Thymus (tissue), 14 donors: ENCODE data around the gene P4HTM. TPM values are rescaled to one million over a fixed set of nuclear protein-coding genes. Genes with fewer than 3 reads are reported as not detected.
A peak's percentile ranks its signal among the peaks of the same experiment; 100 is the strongest.

Source experiments
- DNase-seq, 9 donors: peaks; one replicate each; pipeline ENCODE4 v3.0.0-alpha.2; 2013; ENCODE audit warnings: low spot score in 9 of 9, low read depth in 6 of 9, missing footprints in 1 of 9
- H3K27ac ChIP-seq, 2 donors: one replicate each; pipeline ENCODE4 v1.5.1; 2013; ENCODE audit warnings: control low read depth in 1 of 2, low read depth in 1 of 2, low read length in 1 of 2, mild to moderate bottlenecking in 1 of 2, moderate library complexity in 1 of 2
- H3K27me3 ChIP-seq, 2 donors: one replicate each; pipeline ENCODE4 v1.5.1; 2013; ENCODE audit warnings: low read length in 1 of 2; ENCODE audit not compliant: control insufficient read depth in 2 of 2, insufficient read depth in 1 of 2
- H3K36me3 ChIP-seq, 2 donors: one replicate each; pipeline ENCODE4 v1.5.1; 2013; ENCODE audit warnings: low read length in 1 of 2, mild to moderate bottlenecking in 1 of 2, moderate library complexity in 1 of 2; ENCODE audit not compliant: control insufficient read depth in 2 of 2, insufficient read depth in 2 of 2
- H3K4me1 ChIP-seq, 2 donors: one replicate each; pipeline ENCODE4 v1.5.1; 2013; ENCODE audit warnings: low read length in 2 of 2; ENCODE audit not compliant: control insufficient read depth in 2 of 2, insufficient read depth in 2 of 2
- H3K4me3 ChIP-seq, 2 donors: one replicate each; pipeline ENCODE4 v1.5.1; 2013; ENCODE audit warnings: low read length in 2 of 2, control low read depth in 1 of 2, mild to moderate bottlenecking in 1 of 2
- H3K9me3 ChIP-seq, 2 donors: one replicate each; pipeline ENCODE4 v1.5.1; 2013; ENCODE audit warnings: low read length in 1 of 2, mild to moderate bottlenecking in 1 of 2; ENCODE audit not compliant: control insufficient read depth in 2 of 2, insufficient read depth in 1 of 2
- WGBS: extraction: QIAGEN DNeasy Blood & Tissue Kit; methylation state at CpG from one replicate; pipeline ENCODE4 v1.1.7; 2013; 5-methylcytosine and 5-hydroxymethylcytosine counted together
- long read RNA-seq, 10 donors: transcript quantifications; one replicate each; lab custom pipeline, GENCODE V29; 2026
- polyA plus RNA-seq: library from polyadenylated mRNA; stranded (reverse); fragments of 200-250 nt; gene quantifications from one replicate; pipeline ENCODE4 v1.2.3, GENCODE V29; 2013
- total RNA-seq: library from RNA; stranded (reverse); fragments of 120-200 nt; gene quantifications from one replicate; pipeline ENCODE4 v1.2.4, GENCODE V29; 2013
- donor health status: healthy.

P4HTM gene, protein sequence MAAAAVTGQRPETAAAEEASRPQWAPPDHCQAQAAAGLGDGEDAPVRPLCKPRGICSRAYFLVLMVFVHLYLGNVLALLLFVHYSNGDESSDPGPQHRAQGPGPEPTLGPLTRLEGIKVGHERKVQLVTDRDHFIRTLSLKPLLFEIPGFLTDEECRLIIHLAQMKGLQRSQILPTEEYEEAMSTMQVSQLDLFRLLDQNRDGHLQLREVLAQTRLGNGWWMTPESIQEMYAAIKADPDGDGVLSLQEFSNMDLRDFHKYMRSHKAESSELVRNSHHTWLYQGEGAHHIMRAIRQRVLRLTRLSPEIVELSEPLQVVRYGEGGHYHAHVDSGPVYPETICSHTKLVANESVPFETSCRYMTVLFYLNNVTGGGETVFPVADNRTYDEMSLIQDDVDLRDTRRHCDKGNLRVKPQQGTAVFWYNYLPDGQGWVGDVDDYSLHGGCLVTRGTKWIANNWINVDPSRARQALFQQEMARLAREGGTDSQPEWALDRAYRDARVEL
- total RNA-seq: 15.9 TPM
- polyA plus RNA-seq: 27.1 TPM
- long read RNA-seq, donor 1, partial matches to known transcripts: 0 of 1 reads
- long read RNA-seq, donor 1, other reads (novel, unspliced or antisense): 0 of 1 reads
- long read RNA-seq, donor 2, transcript P4HTM-202 (9 exons, 2,127 nt): major isoform, 11 of 13 reads
- long read RNA-seq, donor 2, partial matches to known transcripts: 0 of 13 reads
- long read RNA-seq, donor 2, other reads (novel, unspliced or antisense): 0 of 13 reads
- long read RNA-seq, donor 3, partial matches to known transcripts: 0 of 7 reads
- long read RNA-seq, donor 3, other reads (novel, unspliced or antisense): 0 of 7 reads
- long read RNA-seq, donor 4, partial matches to known transcripts: 0 of 5 reads
- long read RNA-seq, donor 4, other reads (novel, unspliced or antisense): 0 of 5 reads
- long read RNA-seq, donor 5, transcript P4HTM-202 (9 exons, 2,127 nt): major isoform, 10 of 19 reads
- long read RNA-seq, donor 5, transcript P4HTM-205 (8 exons, 2,796 nt): minor isoform, 6 of 19 reads
- long read RNA-seq, donor 5, partial matches to known transcripts: 0 of 19 reads
- long read RNA-seq, donor 5, other reads (novel, unspliced or antisense): 0 of 19 reads
- long read RNA-seq, donor 6, transcript P4HTM-202 (9 exons, 2,127 nt): major isoform, 5 of 6 reads
- long read RNA-seq, donor 6, partial matches to known transcripts: 0 of 6 reads
- long read RNA-seq, donor 6, other reads (novel, unspliced or antisense): 0 of 6 reads
- long read RNA-seq, donor 7, partial matches to known transcripts: 36 of 54 reads
- long read RNA-seq, donor 7, other reads (novel, unspliced or antisense): 14 of 54 reads
- long read RNA-seq, donor 8, partial matches to known transcripts: 0 of 3 reads
- long read RNA-seq, donor 8, other reads (novel, unspliced or antisense): 0 of 3 reads
- long read RNA-seq, donor 9, partial matches to known transcripts: 0 of 2 reads
- long read RNA-seq, donor 9, other reads (novel, unspliced or antisense): 0 of 2 reads
- long read RNA-seq, donor 10, partial matches to known transcripts: 0 of 3 reads
- long read RNA-seq, donor 10, other reads (novel, unspliced or antisense): 0 of 3 reads

DNA sequence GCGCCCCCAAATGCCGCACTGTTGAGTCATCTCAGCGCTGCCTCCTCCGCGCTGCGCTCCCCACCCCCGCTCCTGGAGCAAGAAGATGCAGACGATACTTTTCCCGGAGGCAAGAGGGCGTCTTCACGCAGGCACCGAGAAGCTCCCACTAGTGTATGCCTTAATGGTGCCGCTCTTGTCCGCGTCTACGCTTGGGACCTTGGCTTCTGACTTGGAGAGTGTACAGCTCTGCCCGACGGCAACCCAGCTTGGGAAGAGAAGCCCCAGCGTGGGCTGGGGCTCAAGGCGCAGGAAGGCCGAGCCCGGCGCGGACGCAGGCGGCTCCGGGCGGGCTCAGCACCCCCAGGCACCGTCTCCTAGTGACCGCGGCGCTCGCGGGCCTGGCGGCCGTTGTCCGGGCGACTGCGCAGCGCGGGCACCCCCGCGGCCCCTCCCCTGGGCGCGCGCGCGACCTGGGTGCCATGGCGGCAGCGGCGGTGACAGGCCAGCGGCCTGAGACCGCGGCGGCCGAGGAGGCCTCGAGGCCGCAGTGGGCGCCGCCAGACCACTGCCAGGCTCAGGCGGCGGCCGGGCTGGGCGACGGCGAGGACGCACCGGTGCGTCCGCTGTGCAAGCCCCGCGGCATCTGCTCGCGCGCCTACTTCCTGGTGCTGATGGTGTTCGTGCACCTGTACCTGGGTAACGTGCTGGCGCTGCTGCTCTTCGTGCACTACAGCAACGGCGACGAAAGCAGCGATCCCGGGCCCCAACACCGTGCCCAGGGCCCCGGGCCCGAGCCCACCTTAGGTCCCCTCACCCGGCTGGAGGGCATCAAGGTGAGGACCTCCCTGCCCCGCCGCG is at the start of gene P4HTM:
Gene P4HTM, plus strand, starts transcription at position 446 of the 840 bp plus-strand sequence. Its CDS starts 16 bp downstream, at position 462.
- Histone ChIP-seq H3K27ac (peak within 1 kb of the TSS; percentile 65 to 81), H3K4me3 (peak within 1 kb of the TSS; percentile 59 to 64), H3K4me1 (peaks cover 9 to 23% of the 10 kb centered on the region in 2 donors), H3K27me3 (no peaks in the 10 kb centered on the region), H3K36me3 (peaks cover 7 to 10% of the 10 kb centered on the region in 2 donors), H3K9me3 (no peaks in the 10 kb centered on the region)
- WGBS: under 1% methylated on average over 91 of the region's 91 CpGs
- peak in 7 of 9 donors; percentile 38 to 84 (median 62) for DNase-seq

DNA sequence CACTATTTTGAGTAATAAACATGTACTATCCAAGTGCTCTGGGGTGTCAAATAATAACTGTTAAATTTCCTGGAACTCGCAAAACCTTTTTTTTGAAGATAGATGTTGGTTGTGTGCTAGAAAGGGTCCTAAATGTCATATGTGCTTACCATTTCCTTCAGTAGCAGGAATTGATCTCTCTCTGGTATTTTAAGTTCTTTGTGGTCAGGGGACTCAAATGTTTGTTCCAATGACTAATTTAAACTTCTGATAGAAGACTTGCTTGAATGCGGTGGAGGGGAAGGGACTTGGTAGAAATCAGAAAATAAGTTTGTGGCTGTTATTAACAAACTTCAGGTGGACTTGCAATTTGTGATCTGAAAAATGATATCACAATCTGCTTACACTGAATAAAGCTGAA is 44.6 kb upstream of the P4HTM start:
- H3K9me3 ChIP-seq: no peaks in the 10 kb centered on the region
- no peak overlapping the region for H3K4me3 ChIP-seq
- H3K27ac ChIP-seq: no peak overlapping the region
- no peaks in the 10 kb centered on the region for H3K27me3 ChIP-seq
- 94% methylated on average over 2 of the region's 2 CpGs for WGBS
- H3K4me1 ChIP-seq: no peaks in the 10 kb centered on the region
- DNase-seq: no peak
- H3K36me3 ChIP-seq: peaks cover 12 to 14% of the 10 kb centered on the region in 2 donors

DNA sequence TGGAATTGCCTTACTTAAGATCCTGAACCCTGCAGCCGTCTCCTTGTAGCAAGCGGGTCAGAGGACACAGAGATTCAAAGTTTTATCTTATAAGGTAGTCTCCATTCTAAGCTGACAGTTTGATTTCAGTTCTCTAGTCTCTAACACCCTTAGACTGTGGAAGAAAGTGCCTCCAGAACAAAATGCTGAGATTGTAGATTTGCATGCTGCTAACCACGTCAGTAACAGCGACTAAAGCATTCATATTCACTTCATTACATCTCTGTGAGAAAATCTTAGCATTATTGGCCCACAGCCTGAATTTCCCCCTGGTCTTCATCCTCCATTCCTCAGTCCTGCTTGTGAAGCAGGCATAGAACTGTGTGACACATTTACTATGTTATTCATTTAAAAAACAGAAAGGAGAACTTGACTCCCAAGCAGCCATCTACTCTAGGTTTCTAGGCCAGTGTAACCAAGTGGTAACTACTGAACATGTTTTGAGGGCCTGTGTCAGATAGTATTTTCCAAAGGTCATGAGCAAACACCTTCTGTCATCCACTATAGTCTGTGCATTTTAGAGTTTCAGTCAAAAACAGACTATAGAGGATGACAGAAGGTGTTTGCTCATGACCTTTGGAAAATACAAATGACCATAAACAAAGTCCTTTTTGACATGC is 44.0 kb upstream of the P4HTM start:
- Histone ChIP-seq H3K27me3 (no peaks in the 10 kb centered on the region), H3K4me1 (no peaks in the 10 kb centered on the region), H3K9me3 (no peaks in the 10 kb centered on the region), H3K36me3 (peaks cover 12 to 14% of the 10 kb centered on the region in 2 donors), H3K4me3 (no peak overlapping the region), H3K27ac (no peak overlapping the region)
- WGBS: 93% methylated on average over 4 of the region's 4 CpGs
- no peak for DNase-seq

DNA sequence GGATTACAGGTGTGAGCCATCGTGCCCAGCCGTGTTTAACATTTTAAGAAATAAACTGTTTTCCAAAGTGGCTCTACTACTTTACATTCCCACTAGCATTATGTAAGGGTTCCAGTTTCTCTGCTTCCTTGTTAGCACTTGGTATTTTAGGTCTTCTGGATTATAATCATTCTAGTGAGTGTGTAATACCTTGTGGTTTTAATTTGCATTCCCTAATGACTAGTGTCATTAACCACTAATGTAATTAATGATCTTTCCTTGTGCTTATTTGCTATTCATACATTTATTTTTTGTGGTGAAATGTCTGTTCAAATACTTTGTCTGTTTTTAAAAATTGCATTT is 40.7 kb upstream of the P4HTM start:
- no peaks in the 10 kb centered on the region for H3K27me3 ChIP-seq
- H3K4me1 ChIP-seq: no peaks in the 10 kb centered on the region
- H3K4me3 ChIP-seq: no peak overlapping the region
- WGBS: 99% methylated on average over 2 of the region's 2 CpGs
- no peak for DNase-seq
- H3K27ac ChIP-seq: no peak overlapping the region
- no peaks in the 10 kb centered on the region for H3K9me3 ChIP-seq
- H3K36me3 ChIP-seq: peaks cover 18 to 23% of the 10 kb centered on the region in 2 donors

GRCh38 chr3:48950051-48950450 is 40.0 kb upstream of the P4HTM start:
- 97% methylated on average over 1 of the region's 1 CpG for WGBS
- H3K27me3 ChIP-seq: no peaks in the 10 kb centered on the region
- H3K4me3 ChIP-seq: no peak overlapping the region

GRCh38 chr3:48951764-48952163 is 38.3 kb upstream of the P4HTM start:
- no peak overlapping the region for H3K4me3 ChIP-seq
- no peaks in the 10 kb centered on the region for H3K27me3 ChIP-seq
- no peak overlapping the region for H3K27ac ChIP-seq
- WGBS: 94% methylated on average over 4 of the region's 4 CpGs
- no peaks in the 10 kb centered on the region for H3K4me1 ChIP-seq
- H3K9me3 ChIP-seq: no peaks in the 10 kb centered on the region
- DNase-seq: no peak
- H3K36me3 ChIP-seq: peaks cover 14 to 25% of the 10 kb centered on the region in 2 donors

More at GRCh38 chr3:48950051-48950450, 40.0 kb upstream of the P4HTM start:
- Histone ChIP-seq H3K36me3 (peaks cover 15 to 21% of the 10 kb centered on the region in 2 donors), H3K27ac (no peak overlapping the region), H3K9me3 (no peaks in the 10 kb centered on the region), H3K4me1 (no peaks in the 10 kb centered on the region)
- no peak for DNase-seq

GRCh38 chr3:48952510-48953118 is 37.4 kb upstream of the P4HTM start:
- Histone ChIP-seq H3K27ac (no peak overlapping the region), H3K9me3 (no peaks in the 10 kb centered on the region), H3K4me1 (no peaks in the 10 kb centered on the region), H3K36me3 (peaks cover 15 to 30% of the 10 kb centered on the region in 2 donors), H3K4me3 (no peak overlapping the region), H3K27me3 (no peaks in the 10 kb centered on the region)
- 95% methylated on average over 8 of the region's 8 CpGs for WGBS
- DNase-seq: peak in 7 of 9 donors; percentile 9 to 48 (median 13)
